HEK293 (cell line): ENCODE results near the gene SLC25A40.
"Not testable (repeated sequence)": the region's sequence is repeated elsewhere in the genome, so short reads cannot be mapped to it uniquely, and the experiment has no call there.

Experiments used
- CTCF ChIP-seq: fragments of 450-650 bp; formaldehyde crosslinking; IDR thresholded peaks from 2 replicates; pipeline ENCODE4 v1.5.1; 2016; ENCODE audit warnings: missing biosample characterization, missing genetic modification characterization
- TCF7L2 ChIP-seq: IDR thresholded peaks from 2 replicates; pipeline ENCODE4 v1.6.1; 2011; ENCODE audit warnings: low read depth, mild to moderate bottlenecking, inconsistent platforms, low read length, moderate library complexity, borderline replicate concordance
- TF ChIP-seq, protein P1 (sequence below): fragments of 450-650 bp; formaldehyde crosslinking; IDR thresholded peaks from 2 replicates; pipeline ENCODE4 v1.5.1; 2016; ENCODE audit warnings: missing biosample characterization, missing genetic modification characterization
- TF ChIP-seq, protein P2 (sequence below): fragments of 450-650 bp; formaldehyde crosslinking; IDR thresholded peaks from 2 replicates; pipeline ENCODE4 v1.5.1; 2016; ENCODE audit warnings: missing biosample characterization, missing genetic modification characterization

DNA sequence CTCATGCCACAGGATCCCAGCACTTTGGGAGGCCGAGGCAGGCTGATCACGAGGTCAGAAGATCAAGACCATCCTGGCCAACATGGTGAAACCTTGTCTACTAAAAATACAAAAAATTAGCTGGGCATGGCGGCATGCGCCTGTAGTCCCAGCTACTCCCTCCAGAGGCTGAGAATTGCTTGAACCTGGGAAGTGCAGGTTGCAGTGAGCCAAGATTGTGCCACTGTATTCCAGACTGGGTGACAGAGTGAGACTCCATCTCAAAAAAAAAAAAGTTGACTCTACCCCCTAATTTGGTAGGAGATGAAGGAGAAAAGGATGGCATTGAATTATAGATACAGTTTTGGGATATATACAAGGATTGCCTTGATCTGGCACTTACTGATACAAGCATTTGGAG, 32.7 kb upstream of the SLC25A40 start:
- TF ChIP-seq, protein P1, sequence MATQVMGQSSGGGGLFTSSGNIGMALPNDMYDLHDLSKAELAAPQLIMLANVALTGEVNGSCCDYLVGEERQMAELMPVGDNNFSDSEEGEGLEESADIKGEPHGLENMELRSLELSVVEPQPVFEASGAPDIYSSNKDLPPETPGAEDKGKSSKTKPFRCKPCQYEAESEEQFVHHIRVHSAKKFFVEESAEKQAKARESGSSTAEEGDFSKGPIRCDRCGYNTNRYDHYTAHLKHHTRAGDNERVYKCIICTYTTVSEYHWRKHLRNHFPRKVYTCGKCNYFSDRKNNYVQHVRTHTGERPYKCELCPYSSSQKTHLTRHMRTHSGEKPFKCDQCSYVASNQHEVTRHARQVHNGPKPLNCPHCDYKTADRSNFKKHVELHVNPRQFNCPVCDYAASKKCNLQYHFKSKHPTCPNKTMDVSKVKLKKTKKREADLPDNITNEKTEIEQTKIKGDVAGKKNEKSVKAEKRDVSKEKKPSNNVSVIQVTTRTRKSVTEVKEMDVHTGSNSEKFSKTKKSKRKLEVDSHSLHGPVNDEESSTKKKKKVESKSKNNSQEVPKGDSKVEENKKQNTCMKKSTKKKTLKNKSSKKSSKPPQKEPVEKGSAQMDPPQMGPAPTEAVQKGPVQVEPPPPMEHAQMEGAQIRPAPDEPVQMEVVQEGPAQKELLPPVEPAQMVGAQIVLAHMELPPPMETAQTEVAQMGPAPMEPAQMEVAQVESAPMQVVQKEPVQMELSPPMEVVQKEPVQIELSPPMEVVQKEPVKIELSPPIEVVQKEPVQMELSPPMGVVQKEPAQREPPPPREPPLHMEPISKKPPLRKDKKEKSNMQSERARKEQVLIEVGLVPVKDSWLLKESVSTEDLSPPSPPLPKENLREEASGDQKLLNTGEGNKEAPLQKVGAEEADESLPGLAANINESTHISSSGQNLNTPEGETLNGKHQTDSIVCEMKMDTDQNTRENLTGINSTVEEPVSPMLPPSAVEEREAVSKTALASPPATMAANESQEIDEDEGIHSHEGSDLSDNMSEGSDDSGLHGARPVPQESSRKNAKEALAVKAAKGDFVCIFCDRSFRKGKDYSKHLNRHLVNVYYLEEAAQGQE (tag by site-specific recombination) = not testable (repeated sequence)
- TF ChIP-seq TCF7L2; CTCF (tag by site-specific recombination): not testable (repeated sequence)
- TF ChIP-seq, protein P2, sequence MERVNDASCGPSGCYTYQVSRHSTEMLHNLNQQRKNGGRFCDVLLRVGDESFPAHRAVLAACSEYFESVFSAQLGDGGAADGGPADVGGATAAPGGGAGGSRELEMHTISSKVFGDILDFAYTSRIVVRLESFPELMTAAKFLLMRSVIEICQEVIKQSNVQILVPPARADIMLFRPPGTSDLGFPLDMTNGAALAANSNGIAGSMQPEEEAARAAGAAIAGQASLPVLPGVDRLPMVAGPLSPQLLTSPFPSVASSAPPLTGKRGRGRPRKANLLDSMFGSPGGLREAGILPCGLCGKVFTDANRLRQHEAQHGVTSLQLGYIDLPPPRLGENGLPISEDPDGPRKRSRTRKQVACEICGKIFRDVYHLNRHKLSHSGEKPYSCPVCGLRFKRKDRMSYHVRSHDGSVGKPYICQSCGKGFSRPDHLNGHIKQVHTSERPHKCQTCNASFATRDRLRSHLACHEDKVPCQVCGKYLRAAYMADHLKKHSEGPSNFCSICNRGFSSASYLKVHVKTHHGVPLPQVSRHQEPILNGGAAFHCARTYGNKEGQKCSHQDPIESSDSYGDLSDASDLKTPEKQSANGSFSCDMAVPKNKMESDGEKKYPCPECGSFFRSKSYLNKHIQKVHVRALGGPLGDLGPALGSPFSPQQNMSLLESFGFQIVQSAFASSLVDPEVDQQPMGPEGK = not testable (repeated sequence)
